HCT116 (cell line): ENCODE results near the gene ISCU. TPM values are rescaled to one million over a fixed set of nuclear protein-coding genes. Genes with fewer than 3 reads are reported as not detected.

Experiments used
- ATAC-seq: fragments of 200-7000 bp; cut with Tn5 transposase; 2 replicates; pipeline ENCODE4 v1.9.1; 2020; ENCODE audit warnings: mild to moderate bottlenecking, moderate library complexity
- BruUV-seq: library from RNA; stranded (reverse); fragments of 400-500 nt; replicated peaks from 2 replicates; lab custom pipeline; 2021; lab: Mats Ljungman, UMichigan
- CTCF ChIA-PET: fragments of 300-600 bp; sonication (Branson Sonifier 250); formaldehyde crosslinking; loops from one replicate; lab custom pipeline; 2021; ENCODE audit warnings: antibody characterized with exemption; lab: Charles Lee
- POLR2A ChIA-PET: fragments of 300-600, 350-600 bp; sonication (Branson Sonifier 250); formaldehyde crosslinking; loops from one replicate; lab custom pipeline; 2021; ENCODE audit warnings: antibody characterized with exemption; lab: Charles Lee
- RAD21 ChIA-PET, 2 experiments: fragments of 300-600 bp; sonication (Branson Sonifier 250); formaldehyde crosslinking; loops; one replicate each; lab custom pipeline; 2023; ENCODE audit warnings: low total read pairs in 2 of 2; ENCODE audit not compliant: uncharacterized antibody in 2 of 2, unreplicated experiment in 2 of 2, low non-redundant PET in 1 of 2; lab: Charles Lee
- DNase-seq: peaks from one replicate; pipeline ENCODE4 v3.0.0-alpha.2; 2010; ENCODE audit warnings: low read depth, low spot score
- H2AFZ ChIP-seq: fragments of 200-600 bp; shearing (Covaris generic), sonication (generic); 2 replicates; pipeline ENCODE4 v1.6.1; 2017; ENCODE audit warnings: low read depth, mixed run types, mixed read lengths, antibody characterized with exemption, low read length; ENCODE audit not compliant: poor library complexity, severe bottlenecking
- H3K27ac ChIP-seq: 2 replicates; pipeline ENCODE4 v1.5.1; 2012; ENCODE audit warnings: low read depth, low read length
- H3K27me3 ChIP-seq: fragments of 200-600 bp; sonication (generic); 2 replicates; pipeline ENCODE4 v1.6.1; 2016; ENCODE audit warnings: mixed run types, low read length, mixed read lengths; ENCODE audit not compliant: insufficient read depth
- H3K36me3 ChIP-seq, 2 experiments: fragments of 200-500 bp in 1 of 2; fragments of 200-600 bp in 1 of 2; sonication (Bioruptor generic) in 1 of 2; sonication (generic) in 1 of 2; 2 replicates each; pipeline versions ENCODE4 v1.5.1 to v1.6.1; 2014 to 2016; ENCODE audit warnings: low read length in 2 of 2, inconsistent platforms in 1 of 2, mixed read lengths in 1 of 2, mixed run types in 1 of 2; ENCODE audit not compliant: insufficient read depth in 2 of 2, control insufficient read depth in 1 of 2
- H3K4me1 ChIP-seq, 2 experiments: fragments of 200-600 bp in 1 of 2; sonication (generic) in 1 of 2; 2 replicates each; pipeline versions ENCODE4 v1.5.1 to v1.6.1; 2012 to 2017; ENCODE audit warnings: low read length in 2 of 2, inconsistent platforms in 1 of 2, mild to moderate bottlenecking in 1 of 2, mixed read lengths in 1 of 2, mixed run types in 1 of 2, moderate library complexity in 1 of 2; ENCODE audit not compliant: insufficient read depth in 2 of 2, control insufficient read depth in 1 of 2
- H3K4me2 ChIP-seq: fragments of 200-600 bp; sonication (generic); 2 replicates; pipeline ENCODE4 v1.6.1; 2017; ENCODE audit warnings: mixed run types, low read length, mixed read lengths
- H3K4me3 ChIP-seq, 2 experiments: fragments of 200-600 bp in 1 of 2; sonication (generic) in 1 of 2; replicated peaks in 1 of 2; 2 replicates each; pipeline ENCODE4 v1.5.1; 2011 to 2016; ENCODE audit warnings: low read length in 2 of 2, control low read depth in 1 of 2, low read depth in 1 of 2, mild to moderate bottlenecking in 1 of 2, mixed read lengths in 1 of 2, mixed run types in 1 of 2
- H3K79me2 ChIP-seq: fragments of 200-600 bp; sonication (generic); 2 replicates; pipeline ENCODE4 v1.6.1; 2017; ENCODE audit warnings: mild to moderate bottlenecking, mixed run types, low read length, moderate library complexity, mixed read lengths; ENCODE audit not compliant: insufficient read depth
- H3K9ac ChIP-seq: fragments of 200-600 bp; sonication (generic); 2 replicates; pipeline ENCODE4 v1.6.1; 2016; ENCODE audit warnings: low read length, mixed read lengths
- H3K9me2 ChIP-seq: fragments of 200-600 bp; sonication (generic), shearing (Covaris generic); 2 replicates; pipeline ENCODE4 v1.6.1; 2017; ENCODE audit warnings: mixed run types, mild to moderate bottlenecking, moderate library complexity; ENCODE audit not compliant: insufficient read depth
- H3K9me3 ChIP-seq, 2 experiments: fragments of 200-500 bp in 1 of 2; fragments of 200-600 bp in 1 of 2; sonication (Bioruptor generic) in 1 of 2; sonication (generic) in 1 of 2; 2 replicates each; pipeline ENCODE4 v1.6.1; 2014 to 2017; ENCODE audit warnings: low read length in 2 of 2, mixed read lengths in 2 of 2, inconsistent platforms in 1 of 2, low read depth in 1 of 2, mild to moderate bottlenecking in 1 of 2, mixed run types in 1 of 2, moderate library complexity in 1 of 2; ENCODE audit not compliant: control insufficient read depth in 1 of 2, insufficient read depth in 1 of 2
- H4K20me1 ChIP-seq: fragments of 200-600 bp; sonication (generic), shearing (Covaris generic); 2 replicates; pipeline ENCODE4 v1.6.1; 2017; ENCODE audit warnings: mixed run types, mild to moderate bottlenecking, moderate library complexity; ENCODE audit not compliant: insufficient read depth
- CBX3 ChIP-seq: IDR thresholded peaks from 2 replicates; pipeline ENCODE4 v1.6.1; 2012; ENCODE audit warnings: low read depth
- CEBPB ChIP-seq: IDR thresholded peaks from 2 replicates; pipeline ENCODE4 v1.6.1; 2012; ENCODE audit warnings: low read depth
- EGR1 ChIP-seq: IDR thresholded peaks from 2 replicates; pipeline ENCODE4 v1.6.1; 2012; ENCODE audit warnings: low read depth
- EZH2phosphoT487 ChIP-seq: fragments of 200-600 bp; IDR thresholded peaks from 2 replicates; pipeline ENCODE4 v1.6.1; 2018; ENCODE audit warnings: antibody characterized with exemption, borderline replicate concordance
- POLR2AphosphoS5 ChIP-seq: IDR thresholded peaks from 2 replicates; pipeline ENCODE4 v1.6.1; 2011; ENCODE audit warnings: mild to moderate bottlenecking, low read depth, low read length, moderate library complexity
- SRF ChIP-seq: IDR thresholded peaks from 2 replicates; pipeline ENCODE4 v1.6.1; 2012; ENCODE audit warnings: low read depth
- TCF7L2 ChIP-seq: IDR thresholded peaks from 2 replicates; pipeline ENCODE4 v1.7.0; 2011; ENCODE audit warnings: borderline replicate concordance, inconsistent platforms; ENCODE audit not compliant: insufficient read depth, insufficient read length; ENCODE audit errors: extremely low read depth
- YY1 ChIP-seq: IDR thresholded peaks from 2 replicates; pipeline ENCODE4 v1.6.1; 2011; ENCODE audit warnings: low read length, low read depth, moderate library complexity, mild to moderate bottlenecking; ENCODE audit not compliant: insufficient replicate concordance; ENCODE audit errors: extremely low read depth
- ZFX ChIP-seq: fragments of 450-650 bp; IDR thresholded peaks from 2 replicates; pipeline ENCODE4 v1.6.1; 2017
- ZNF274 ChIP-seq: fragments of 200-500 bp; sonication (Bioruptor generic); IDR thresholded peaks from 2 replicates; pipeline ENCODE4 v1.6.1; 2014; ENCODE audit warnings: mild to moderate bottlenecking, low read depth, low read length, inconsistent platforms
- intact Hi-C: fragments of 100-400 bp; cut with micrococcal nuclease; formaldehyde crosslinking; loops from 2 replicates; pipeline ENCODE4 v1.10.0; 2022
- total RNA-seq: library from RNA; stranded (reverse); gene quantifications from one replicate; pipeline ENCODE4 v1.2.1, GENCODE V29; 2021; ENCODE audit not compliant: unreplicated experiment
- TF ChIP-seq, protein P1 (sequence below), 3 experiments: fragments of 200-600 bp in 1 of 3; sonication (generic) in 1 of 3; IDR thresholded peaks in 2 of 3; conservative IDR thresholded peaks in 1 of 3; 2 replicates each; pipeline ENCODE4 v1.5.1; 2012 to 2017; ENCODE audit warnings: low read depth in 2 of 3, low read length in 2 of 3, antibody characterized with exemption in 1 of 3, borderline replicate concordance in 1 of 3, control low read depth in 1 of 3, mild to moderate bottlenecking in 1 of 3, mixed read lengths in 1 of 3, mixed run types in 1 of 3, moderate library complexity in 1 of 3; ENCODE audit not compliant: insufficient read depth in 1 of 3

Gene ISCU
- total RNA-seq, 1 experiment from 2014 or later, result 89.6 TPM

- DNase-seq (no peak), ATAC-seq (no peak)
- TF ChIP-seq SRF, result no peak
- TF ChIP-seq CBX3, result no peak
- no peak for TF ChIP-seq TCF7L2
- no peak for TF ChIP-seq EZH2phosphoT487
- no peak for TF ChIP-seq ZFX
- TF ChIP-seq POLR2AphosphoS5, result no peak
- TF ChIP-seq CEBPB, result no peak
- TF ChIP-seq EGR1, result no peak
- TF ChIP-seq ZNF274, result no peak
- TF ChIP-seq, protein P1, sequence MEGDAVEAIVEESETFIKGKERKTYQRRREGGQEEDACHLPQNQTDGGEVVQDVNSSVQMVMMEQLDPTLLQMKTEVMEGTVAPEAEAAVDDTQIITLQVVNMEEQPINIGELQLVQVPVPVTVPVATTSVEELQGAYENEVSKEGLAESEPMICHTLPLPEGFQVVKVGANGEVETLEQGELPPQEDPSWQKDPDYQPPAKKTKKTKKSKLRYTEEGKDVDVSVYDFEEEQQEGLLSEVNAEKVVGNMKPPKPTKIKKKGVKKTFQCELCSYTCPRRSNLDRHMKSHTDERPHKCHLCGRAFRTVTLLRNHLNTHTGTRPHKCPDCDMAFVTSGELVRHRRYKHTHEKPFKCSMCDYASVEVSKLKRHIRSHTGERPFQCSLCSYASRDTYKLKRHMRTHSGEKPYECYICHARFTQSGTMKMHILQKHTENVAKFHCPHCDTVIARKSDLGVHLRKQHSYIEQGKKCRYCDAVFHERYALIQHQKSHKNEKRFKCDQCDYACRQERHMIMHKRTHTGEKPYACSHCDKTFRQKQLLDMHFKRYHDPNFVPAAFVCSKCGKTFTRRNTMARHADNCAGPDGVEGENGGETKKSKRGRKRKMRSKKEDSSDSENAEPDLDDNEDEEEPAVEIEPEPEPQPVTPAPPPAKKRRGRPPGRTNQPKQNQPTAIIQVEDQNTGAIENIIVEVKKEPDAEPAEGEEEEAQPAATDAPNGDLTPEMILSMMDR (IDR thresholded peaks at IDR 0.05 in 2 of 3, conservative IDR thresholded peaks at IDR 0.05 in 1 of 3; ENCODE audit: borderline replicate concordance in 1 of 3, insufficient read depth in 1 of 3, low read depth in 2 of 3, low read length in 2 of 3), result no peak
- TF ChIP-seq YY1, result no peak
- no peak overlapping the region for H3K4me2 ChIP-seq
- ChIA-PET CTCF (no interaction called here), POLR2A (no interaction called here), RAD21 (no interaction called here)
- H3K4me3 ChIP-seq, result no peak overlapping the region
- H3K27ac ChIP-seq, result no peak overlapping the region
- no peak overlapping the region for H2AFZ ChIP-seq
- H3K36me3 ChIP-seq, result no peaks in the 10 kb centered on the region
- no peaks in the 10 kb centered on the region for H3K79me2 ChIP-seq
- no peaks in the 10 kb centered on the region for H3K9me2 ChIP-seq
- BruUV-seq, result no TSS peak
- H3K27me3 ChIP-seq, result no peaks in the 10 kb centered on the region
- H4K20me1 ChIP-seq, result no peaks in the 10 kb centered on the region
- H3K9me3 ChIP-seq, result peaks cover 0 to 6% of the 10 kb centered on the region in 2 experiments; a peak in 1 of 4 replicates
- H3K9ac ChIP-seq, result no peak overlapping the region
- H3K4me1 ChIP-seq, result peaks cover 15 to 29% of the 10 kb centered on the region in 2 experiments
- intact Hi-C loops, result loop anchor here (10.0 kb wide), 2 partner anchors 279 to 699 kb away; partner anchors contain the start of gene CMKLR1
Observed at GRCh38 chr12:108614041-108614440, 51.6 kb downstream of the ISCU start.
